ENCODE results near the gene PDYN.

GRCh38 chr20:1995531-1996310 lies 1.9 kb upstream of the PDYN start:
- TF ChIP-seq CTCF (IDR thresholded peaks at IDR 0.05), result no peak
- no peak for TF ChIP-seq POLR2A (IDR thresholded peaks at IDR 0.05)

Data from esophagus squamous epithelium (tissue), 4 donors.